ENCODE results near the gene ACTL7B.
A peak's percentile ranks its signal among the peaks of the same experiment; 100 is the strongest.
"Not testable (repeated sequence)": the region's sequence is repeated elsewhere in the genome, so short reads cannot be mapped to it uniquely, and the experiment has no call there.

ACTL7B gene

GRCh38 chr9:108854641-108855528 lies 901 bp downstream of the ACTL7B start:
- DNase-seq (ENCODE audit: extremely low read depth, low read depth): no peak
- H3K4me3 ChIP-seq (replicated peaks; ENCODE audit: low read depth, low read length): no peak overlapping the region
- TF ChIP-seq CTCF (IDR thresholded peaks at IDR 0.05; ENCODE audit: low read depth, low read length, missing control alignments): no peak

- no peak for TF ChIP-seq CTCF (IDR thresholded peaks at IDR 0.05; ENCODE audit: low read depth, low read length, missing control alignments)
- H3K4me3 ChIP-seq (replicated peaks; ENCODE audit: low read depth, low read length): no peak overlapping the region
- DNase-seq (ENCODE audit: extremely low read depth, low read depth): no peak
These were observed 1.7 kb downstream of the ACTL7B start for GRCh38 chr9:108854094-108854493.

GRCh38 chr9:108852079-108852478 lies 3.7 kb downstream of the ACTL7B start:
- no peak for DNase-seq (ENCODE audit: extremely low read depth, low read depth)
- no peak for TF ChIP-seq CTCF (IDR thresholded peaks at IDR 0.05; ENCODE audit: low read depth, low read length, missing control alignments)
- no peak overlapping the region for H3K4me3 ChIP-seq (replicated peaks; ENCODE audit: low read depth, low read length)

- no peak for TF ChIP-seq CTCF (IDR thresholded peaks at IDR 0.05; ENCODE audit: low read depth, low read length, missing control alignments)
- H3K4me3 ChIP-seq (replicated peaks; ENCODE audit: low read depth, low read length): no peak overlapping the region
- DNase-seq (ENCODE audit: extremely low read depth, low read depth): no peak
These were observed 4.6 kb downstream of the ACTL7B start for GRCh38 chr9:108851138-108851537.

GRCh38 chr9:108850293-108850897 lies 5.4 kb downstream of the ACTL7B start:
- TF ChIP-seq CTCF (IDR thresholded peaks at IDR 0.05; ENCODE audit: low read depth, low read length, missing control alignments): peak; percentile 29
- no peak overlapping the region for H3K4me3 ChIP-seq (replicated peaks; ENCODE audit: low read depth, low read length)
- DNase-seq (ENCODE audit: extremely low read depth, low read depth): no peak

- DNase-seq (ENCODE audit: extremely low read depth, low read depth); H3K4me3 ChIP-seq (replicated peaks; ENCODE audit: low read depth, low read length): not testable (repeated sequence)
These were observed 7.5 kb downstream of the ACTL7B start for GRCh38 chr9:108848296-108848695.

- DNase-seq (ENCODE audit: extremely low read depth, low read depth): no peak
- no peak for TF ChIP-seq CTCF (IDR thresholded peaks at IDR 0.05; ENCODE audit: low read depth, low read length, missing control alignments)
- H3K4me3 ChIP-seq (replicated peaks; ENCODE audit: low read depth, low read length): no peak overlapping the region
These were observed 9.8 kb downstream of the ACTL7B start for GRCh38 chr9:108845947-108846346.
